Osteocyte (in vitro differentiated cells): ENCODE measurements around the gene TAS1R2. TPM values are rescaled to one million over a fixed set of nuclear protein-coding genes. Genes with fewer than 3 reads are reported as not detected.

Source experiments
- DNase-seq: peaks from one replicate; pipeline ENCODE4 v3.0.0; 2021; ENCODE audit warnings: mixed read lengths; ENCODE audit not compliant: unreplicated experiment; ENCODE audit errors: extremely low spot score
- H3K27ac Mint-ChIP-seq: one replicate; pipeline ENCODE4 v1.8.0; 2021; ENCODE audit warnings: mild to moderate bottlenecking, mixed read lengths; ENCODE audit not compliant: unreplicated experiment
- H3K27me3 Mint-ChIP-seq: one replicate; pipeline ENCODE4 v1.8.0; 2021; ENCODE audit warnings: mixed read lengths; ENCODE audit not compliant: unreplicated experiment
- H3K36me3 Mint-ChIP-seq: one replicate; pipeline ENCODE4 v1.8.0; 2021; ENCODE audit warnings: mixed read lengths; ENCODE audit not compliant: unreplicated experiment
- H3K4me1 Mint-ChIP-seq: one replicate; pipeline ENCODE4 v1.8.0; 2021; ENCODE audit warnings: mixed read lengths; ENCODE audit not compliant: unreplicated experiment
- H3K4me3 Mint-ChIP-seq: one replicate; pipeline ENCODE4 v1.8.0; 2021; ENCODE audit warnings: mild to moderate bottlenecking, moderate library complexity, mixed read lengths; ENCODE audit not compliant: unreplicated experiment
- H3K9me3 Mint-ChIP-seq: one replicate; pipeline ENCODE4 v1.8.0; 2021; ENCODE audit warnings: mixed read lengths; ENCODE audit not compliant: unreplicated experiment
- long read RNA-seq: library from polyadenylated mRNA; unstranded; transcript quantifications from one replicate; pipeline ENCODE4 v2.0.0, GENCODE V29; 2021
- total RNA-seq: library from RNA; stranded (reverse); gene quantifications from 2 replicates; pipeline ENCODE4 v1.2.1, GENCODE V29; 2021
- TF ChIP-seq, protein P1 (sequence below): fragments of 200-600 bp; sonication (generic); IDR thresholded peaks from 2 replicates; pipeline ENCODE4 v1.5.0; 2021; ENCODE audit warnings: antibody characterized with exemption, mild to moderate bottlenecking, moderate library complexity

Gene TAS1R2
- not detected in 2 replicates for total RNA-seq
- long read RNA-seq: 0 reads

DNA sequence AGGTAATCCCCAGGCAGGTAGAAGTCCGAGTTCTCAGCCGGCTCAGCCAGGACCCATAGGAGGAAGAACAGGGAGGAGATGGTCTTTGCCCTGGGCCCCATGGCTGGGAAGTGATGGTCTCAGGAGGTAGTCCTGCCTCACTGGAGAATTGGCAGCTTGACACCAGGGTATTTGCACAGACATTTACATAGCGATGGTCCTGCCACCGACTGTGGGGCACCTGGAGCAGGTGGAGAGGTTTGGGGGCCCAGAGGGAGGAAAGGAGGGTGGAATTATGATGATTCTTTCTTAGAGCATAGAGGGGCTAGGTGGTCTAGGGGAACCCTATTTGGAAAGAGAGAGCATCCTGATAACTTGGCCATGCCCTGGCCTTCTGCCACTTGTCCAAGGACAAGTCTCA lies at the start of gene TAS1R2:
Gene TAS1R2, minus strand, starts transcription at position 101 of the 400 bp plus-strand sequence. Its CDS starts 0 bp downstream, at position 101.
- Mint-ChIP-seq H3K9me3 (no peaks in the 10 kb centered on the region), H3K27me3 (peaks cover 6% of the 10 kb centered on the region), H3K4me1 (no peaks in the 10 kb centered on the region), H3K27ac (no peak within 1 kb of the TSS), H3K4me3 (no peak within 1 kb of the TSS), H3K36me3 (no peaks in the 10 kb centered on the region)
- DNase-seq: no peak
- TF ChIP-seq, protein P1, sequence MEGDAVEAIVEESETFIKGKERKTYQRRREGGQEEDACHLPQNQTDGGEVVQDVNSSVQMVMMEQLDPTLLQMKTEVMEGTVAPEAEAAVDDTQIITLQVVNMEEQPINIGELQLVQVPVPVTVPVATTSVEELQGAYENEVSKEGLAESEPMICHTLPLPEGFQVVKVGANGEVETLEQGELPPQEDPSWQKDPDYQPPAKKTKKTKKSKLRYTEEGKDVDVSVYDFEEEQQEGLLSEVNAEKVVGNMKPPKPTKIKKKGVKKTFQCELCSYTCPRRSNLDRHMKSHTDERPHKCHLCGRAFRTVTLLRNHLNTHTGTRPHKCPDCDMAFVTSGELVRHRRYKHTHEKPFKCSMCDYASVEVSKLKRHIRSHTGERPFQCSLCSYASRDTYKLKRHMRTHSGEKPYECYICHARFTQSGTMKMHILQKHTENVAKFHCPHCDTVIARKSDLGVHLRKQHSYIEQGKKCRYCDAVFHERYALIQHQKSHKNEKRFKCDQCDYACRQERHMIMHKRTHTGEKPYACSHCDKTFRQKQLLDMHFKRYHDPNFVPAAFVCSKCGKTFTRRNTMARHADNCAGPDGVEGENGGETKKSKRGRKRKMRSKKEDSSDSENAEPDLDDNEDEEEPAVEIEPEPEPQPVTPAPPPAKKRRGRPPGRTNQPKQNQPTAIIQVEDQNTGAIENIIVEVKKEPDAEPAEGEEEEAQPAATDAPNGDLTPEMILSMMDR: no peak

DNA sequence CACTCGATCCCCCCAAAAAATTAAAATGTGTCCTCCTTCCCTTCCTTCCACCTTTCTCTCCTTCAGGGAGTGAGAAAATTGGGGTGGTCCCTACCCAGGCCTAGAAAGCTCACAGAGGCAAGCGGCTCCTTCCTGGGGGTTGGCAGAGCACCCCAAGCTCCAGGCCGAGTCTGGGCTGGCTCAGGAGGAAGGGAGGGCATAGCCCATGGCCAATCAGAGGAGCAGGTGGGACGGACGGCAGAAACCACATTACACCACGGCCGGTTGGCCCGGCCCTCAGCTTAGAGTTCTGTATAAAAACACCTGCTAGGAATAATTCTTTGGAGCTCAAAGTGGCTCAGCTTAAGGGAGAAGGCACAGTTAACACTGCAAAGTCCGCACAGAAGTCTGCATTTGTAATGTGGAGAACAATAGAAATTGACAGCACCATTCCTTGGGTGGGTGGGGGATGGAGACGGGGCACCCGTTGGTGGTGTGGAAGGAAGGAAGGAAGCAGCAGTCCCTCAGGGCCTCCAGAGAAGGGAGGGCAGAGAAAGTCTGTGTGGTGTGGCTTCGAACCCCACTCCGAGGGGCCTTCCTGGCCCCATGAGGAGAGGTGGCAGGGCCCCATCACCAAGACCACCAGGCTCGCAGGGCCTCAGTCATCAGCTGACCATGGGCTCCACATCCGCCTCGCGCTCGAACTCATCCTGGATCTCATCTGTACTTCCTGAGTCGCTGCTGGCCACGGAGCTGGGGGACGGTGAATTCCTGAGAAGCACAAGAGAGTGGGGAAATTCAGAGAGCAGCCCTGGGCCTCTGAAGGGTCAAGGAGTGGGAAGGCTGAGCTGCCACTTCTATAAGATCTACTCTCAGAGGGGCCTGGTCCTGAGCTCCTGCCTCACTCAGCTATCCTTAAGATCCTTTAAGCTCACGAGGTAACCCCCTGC lies 48.7 kb upstream of the TAS1R2 start:
- DNase-seq: no peak
- Mint-ChIP-seq H3K27ac (no peak overlapping the region), H3K9me3 (no peaks in the 10 kb centered on the region), H3K4me3 (no peak overlapping the region), H3K27me3 (no peaks in the 10 kb centered on the region), H3K4me1 (peaks cover 11% of the 10 kb centered on the region), H3K36me3 (peaks cover 5% of the 10 kb centered on the region)
- TF ChIP-seq, protein P1: no peak

DNA sequence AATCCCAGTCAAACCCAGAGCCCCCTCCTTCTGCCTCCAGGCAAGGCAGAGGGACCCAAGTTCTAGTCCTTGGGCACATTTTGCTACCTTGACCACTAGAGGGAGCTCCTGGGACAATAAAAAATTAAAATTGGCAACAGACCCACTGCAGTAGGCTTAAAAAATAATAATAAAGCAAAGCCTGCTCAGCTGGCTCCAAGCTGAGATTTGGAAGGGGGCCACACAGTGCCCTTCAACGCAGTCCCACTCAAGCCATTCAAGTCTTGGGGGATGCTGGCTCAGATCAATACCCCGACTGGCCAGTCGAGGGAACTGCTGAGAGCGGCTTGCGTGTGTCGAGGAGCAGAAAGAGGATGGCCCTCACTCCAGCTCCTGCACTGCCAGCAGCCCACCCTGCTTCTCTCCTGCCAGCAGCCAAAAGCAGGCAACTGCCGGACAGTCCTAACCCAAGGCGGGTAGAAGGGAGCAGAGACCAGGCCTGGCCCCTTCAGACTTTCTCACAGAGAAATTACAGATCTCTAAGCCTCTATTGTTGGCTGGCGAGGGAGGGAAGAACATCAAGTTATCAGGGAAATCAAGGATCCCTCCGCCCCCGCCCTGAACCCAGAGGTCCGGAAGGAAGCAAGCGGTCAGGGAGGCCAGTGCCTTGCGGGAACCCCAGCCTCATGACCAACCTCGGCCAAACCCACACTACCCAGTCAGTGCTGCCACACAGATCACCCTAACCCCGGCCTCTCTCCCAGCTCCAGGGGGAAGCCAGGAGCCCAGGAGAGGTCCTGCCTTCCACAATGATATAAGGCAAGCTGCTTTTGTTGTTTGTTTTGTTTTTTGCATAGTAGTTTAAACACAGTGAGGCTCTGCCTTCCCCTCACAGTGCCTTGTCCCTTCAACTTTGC lies 47.8 kb upstream of the TAS1R2 start:
- Mint-ChIP-seq H3K36me3 (peaks cover 5% of the 10 kb centered on the region), H3K9me3 (no peaks in the 10 kb centered on the region), H3K4me1 (peaks cover 10% of the 10 kb centered on the region), H3K4me3 (no peak overlapping the region), H3K27ac (no peak overlapping the region), H3K27me3 (no peaks in the 10 kb centered on the region)
- TF ChIP-seq, protein P1: peak; percentile 92
- no peak for DNase-seq

DNA sequence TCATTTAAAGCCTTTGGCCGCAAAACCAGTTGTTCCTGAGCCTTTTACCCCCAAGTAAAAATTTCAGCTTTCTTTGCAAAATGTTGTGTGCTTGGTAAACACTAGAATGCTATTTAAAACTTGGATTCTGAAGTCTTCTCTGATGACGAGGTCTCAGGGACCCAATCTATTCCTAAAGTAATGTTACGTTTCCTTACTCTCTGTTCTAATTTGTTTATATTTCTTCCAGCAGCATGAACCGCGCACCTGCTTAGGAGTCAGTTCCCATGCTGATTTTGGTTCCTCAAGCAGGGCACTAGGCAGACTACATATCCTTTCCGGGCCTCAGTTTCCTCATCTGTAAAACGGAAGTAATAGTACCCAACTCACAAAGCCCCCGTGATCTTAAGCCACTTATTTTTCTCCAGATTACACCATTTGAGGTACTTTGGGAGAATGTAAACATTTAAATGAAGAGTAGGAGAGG lies 43.9 kb upstream of the TAS1R2 start:
- peak overlapping the region; percentile 99 for H3K27ac Mint-ChIP-seq

More for the DNA sequence above, 43.9 kb upstream of the TAS1R2 start:
- Mint-ChIP-seq H3K4me1 (peaks cover 19% of the 10 kb centered on the region), H3K36me3 (no peaks in the 10 kb centered on the region), H3K27me3 (no peaks in the 10 kb centered on the region), H3K9me3 (no peaks in the 10 kb centered on the region), H3K4me3 (peak overlapping the region; percentile 98)
- TF ChIP-seq, protein P1: no peak
- no peak for DNase-seq
